Left lung (tissue), 10 donors: ENCODE measurements around the gene TBX4. TPM values are rescaled to one million over a fixed set of nuclear protein-coding genes. Genes with fewer than 3 reads are reported as not detected.
A peak's percentile ranks its signal among the peaks of the same experiment; 100 is the strongest.

Experiments
- ATAC-seq: fragments of 200-7000 bp; cut with Tn5 transposase; one replicate; pipeline ENCODE4 v1.9.1; 2020; ENCODE audit warnings: moderate library complexity
- DNase-seq, 4 donors: peaks; one replicate each; pipeline ENCODE4 v3.0.0-alpha.2; 2013 to 2020
- H3K27ac ChIP-seq, 2 donors: fragments of 200-600 bp; sonication (generic) in 1 of 2; one replicate each; pipeline versions ENCODE4 v1.5.0 to v1.8.0; 2020 to 2021
- H3K27me3 ChIP-seq, 2 donors: fragments of 200-600 bp; sonication (generic) in 1 of 2; one replicate each; pipeline versions ENCODE4 v1.5.0 to v1.8.0; 2020 to 2021
- H3K36me3 ChIP-seq, 2 donors: fragments of 200-600 bp; sonication (generic) in 1 of 2; one replicate each; pipeline versions ENCODE4 v1.5.0 to v1.8.0; 2020 to 2021
- H3K4me1 ChIP-seq, 2 donors: fragments of 200-600 bp; one replicate each; pipeline ENCODE4 v1.8.0; 2021
- H3K4me3 ChIP-seq, 2 donors: fragments of 200-600 bp; sonication (generic) in 1 of 2; one replicate each; pipeline versions ENCODE4 v1.5.0 to v1.8.0; 2020 to 2021; ENCODE audit warnings: mild to moderate bottlenecking in 1 of 2
- H3K9me3 ChIP-seq, 2 donors: fragments of 200-600 bp; sonication (generic) in 1 of 2; one replicate each; pipeline versions ENCODE4 v1.5.0 to v1.8.0; 2020 to 2021
- intact Hi-C, 2 donors: fragments of 100-400 bp; cut with DNase I; formaldehyde crosslinking; loops; one replicate each; pipeline versions ENCODE4 v1.11.2 to v1.14.2; 2022
- polyA plus RNA-seq, 6 donors: library from polyadenylated mRNA; unstranded; fragments of 120-200 nt; gene quantifications; one replicate each; pipeline ENCODE4 v1.2.1, GENCODE V29; 2013; ENCODE audit not compliant: insufficient read length in 6 of 6
- total RNA-seq, 2 donors: library from RNA; stranded (reverse); fragmentation: NEBNext Ultra II Directional; extraction: Animal tissue kit (Norgen Biotek cat#: 25700); gene quantifications; one replicate each; pipeline ENCODE4 v1.2.1, GENCODE V29; 2021
- TF ChIP-seq, protein P1 (sequence below), 2 donors: fragments of 200-600 bp; sonication (generic) in 1 of 2; IDR thresholded peaks; one replicate each; pipeline versions ENCODE4 v1.5.0 to v1.8.0; 2021; ENCODE audit warnings: antibody characterized with exemption in 2 of 2
- donor health status: DM: no; HTN: yes; CAD: no.
- donor health status: DM: no; HTN: no; CAD: no.

TBX4 gene
- total and polyA plus RNA-seq, 8 donors = 21.2 to 190 (median 162) TPM

DNA sequence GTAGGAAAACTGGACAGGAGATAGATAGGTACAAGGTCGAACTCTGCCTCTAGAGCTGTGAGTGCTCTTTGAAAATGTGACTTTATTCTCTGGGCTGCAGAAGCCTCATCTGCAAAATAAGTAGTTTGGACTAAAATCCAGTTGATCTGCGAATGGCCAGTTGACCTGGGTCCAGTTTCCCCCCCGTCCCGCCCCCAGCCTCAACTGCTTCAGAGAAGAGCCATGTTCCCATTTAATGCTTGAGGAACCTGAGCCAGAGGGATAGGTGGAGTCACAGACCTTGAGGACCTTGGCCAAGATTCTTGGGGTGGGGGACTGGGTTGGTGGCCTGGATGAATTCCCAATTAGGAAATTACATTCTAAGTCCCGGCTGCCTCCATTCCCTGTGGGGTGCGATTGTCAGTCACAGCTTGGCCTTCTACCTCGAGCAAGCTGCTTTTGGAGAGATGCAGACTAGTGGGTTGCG, 38.5 kb upstream of the TBX4 start:
- intact Hi-C loops = loop anchor here in 1 of 2 donors (10.0 kb wide), 1 partner anchor 421 kb away; no protein-coding TSS in a partner anchor
- DNase-seq = peak in 2 of 4 donors; percentile 16 to 34
- Histone ChIP-seq H3K27ac (peak overlapping the region; percentile 87 to 95), H3K4me1 (peaks cover 14 to 76% of the 10 kb centered on the region in 2 donors), H3K27me3 (peaks cover 8 to 78% of the 10 kb centered on the region in 2 donors), H3K4me3 (peak overlapping the region; percentile 59 to 65), H3K9me3 (no peaks in the 10 kb centered on the region), H3K36me3 (no peaks in the 10 kb centered on the region)
- TF ChIP-seq, protein P1, sequence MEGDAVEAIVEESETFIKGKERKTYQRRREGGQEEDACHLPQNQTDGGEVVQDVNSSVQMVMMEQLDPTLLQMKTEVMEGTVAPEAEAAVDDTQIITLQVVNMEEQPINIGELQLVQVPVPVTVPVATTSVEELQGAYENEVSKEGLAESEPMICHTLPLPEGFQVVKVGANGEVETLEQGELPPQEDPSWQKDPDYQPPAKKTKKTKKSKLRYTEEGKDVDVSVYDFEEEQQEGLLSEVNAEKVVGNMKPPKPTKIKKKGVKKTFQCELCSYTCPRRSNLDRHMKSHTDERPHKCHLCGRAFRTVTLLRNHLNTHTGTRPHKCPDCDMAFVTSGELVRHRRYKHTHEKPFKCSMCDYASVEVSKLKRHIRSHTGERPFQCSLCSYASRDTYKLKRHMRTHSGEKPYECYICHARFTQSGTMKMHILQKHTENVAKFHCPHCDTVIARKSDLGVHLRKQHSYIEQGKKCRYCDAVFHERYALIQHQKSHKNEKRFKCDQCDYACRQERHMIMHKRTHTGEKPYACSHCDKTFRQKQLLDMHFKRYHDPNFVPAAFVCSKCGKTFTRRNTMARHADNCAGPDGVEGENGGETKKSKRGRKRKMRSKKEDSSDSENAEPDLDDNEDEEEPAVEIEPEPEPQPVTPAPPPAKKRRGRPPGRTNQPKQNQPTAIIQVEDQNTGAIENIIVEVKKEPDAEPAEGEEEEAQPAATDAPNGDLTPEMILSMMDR (IDR thresholded peaks at IDR 0.05) = no peak
- ATAC-seq = no peak

DNA sequence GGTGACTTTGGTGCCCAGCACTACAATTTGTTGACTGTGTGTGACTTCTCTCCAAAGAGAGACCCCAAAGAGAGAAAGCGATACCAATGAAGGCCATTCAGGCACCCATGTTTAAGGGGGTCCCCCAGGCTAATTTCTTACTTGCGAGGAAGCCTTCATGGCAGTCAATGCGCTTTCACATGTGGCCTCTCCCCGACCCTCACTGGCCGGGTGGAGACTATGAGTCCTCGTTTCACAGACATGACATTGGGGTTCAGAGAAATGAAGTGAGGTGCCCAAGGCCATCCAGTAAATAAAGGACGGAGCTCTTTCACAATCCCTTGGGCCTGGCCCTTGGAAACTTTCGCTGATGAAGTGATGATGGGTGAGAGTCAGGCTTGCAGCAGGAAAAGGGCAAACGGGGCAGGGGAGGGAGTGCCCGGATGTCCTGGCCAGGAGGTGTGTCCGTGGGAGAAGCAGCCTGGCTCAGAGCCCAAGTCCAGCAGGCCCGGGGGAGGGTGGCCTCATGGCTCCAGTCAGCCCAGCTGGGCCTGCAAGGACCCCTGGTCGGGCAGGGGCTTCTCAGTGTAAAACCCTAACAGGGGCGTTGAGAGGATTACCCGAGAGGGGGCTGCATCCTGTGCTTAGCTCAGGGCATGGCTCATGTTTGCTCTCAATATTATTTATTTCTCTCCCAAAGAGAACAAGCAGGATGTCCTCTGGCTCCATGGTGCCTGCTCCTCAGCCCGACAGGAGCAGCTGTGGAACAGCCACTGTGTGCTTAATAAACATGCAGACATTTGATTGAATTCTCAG, 37.9 kb upstream of the TBX4 start:
- Histone ChIP-seq H3K27ac (peak overlapping the region; percentile 87 to 95), H3K27me3 (peaks cover 8 to 72% of the 10 kb centered on the region in 2 donors), H3K9me3 (no peaks in the 10 kb centered on the region), H3K36me3 (no peaks in the 10 kb centered on the region), H3K4me1 (peaks cover 8 to 70% of the 10 kb centered on the region in 2 donors), H3K4me3 (peak overlapping the region in 1 of 2 donors; percentile 65)
- DNase-seq (peak; percentile 46 to 90 (median 80)), ATAC-seq (no peak)
- intact Hi-C loops = loop anchor here in 1 of 2 donors (10.0 kb wide), 1 partner anchor 420 kb away; no protein-coding TSS in a partner anchor
- TF ChIP-seq, protein P1 (IDR thresholded peaks at IDR 0.05) = no peak

DNA sequence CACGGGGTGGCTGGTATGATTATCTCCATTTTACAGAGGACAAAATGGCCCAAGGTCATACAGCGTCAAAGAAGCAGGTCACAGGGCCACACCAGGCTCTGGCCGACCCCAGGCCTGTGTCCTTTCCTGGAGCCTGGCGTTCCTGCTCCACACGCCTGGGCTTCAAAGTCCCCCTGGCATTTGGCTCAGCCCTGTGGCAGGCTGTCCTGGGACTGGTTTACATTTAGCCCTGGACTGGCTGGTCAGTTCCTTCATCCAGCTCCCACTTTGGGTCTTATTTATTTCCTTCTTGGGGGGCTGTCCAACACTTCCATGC, 37.3 kb upstream of the TBX4 start:
- H3K4me3 ChIP-seq = no peak overlapping the region
- intact Hi-C loops = loop anchor here in 1 of 2 donors (5.0 to 10.0 kb wide), 2 partner anchors 137 to 420 kb away; no protein-coding TSS in a partner anchor
- H3K9me3 ChIP-seq = no peaks in the 10 kb centered on the region
- H3K4me1 ChIP-seq = peaks cover 8 to 66% of the 10 kb centered on the region in 2 donors
- H3K27me3 ChIP-seq = peaks cover 7 to 72% of the 10 kb centered on the region in 2 donors
- H3K27ac ChIP-seq = peak overlapping the region; percentile 68 to 95
- no peaks in the 10 kb centered on the region for H3K36me3 ChIP-seq
- peak in 2 of 4 donors; percentile 29 to 64 for DNase-seq
- ATAC-seq = no peak
- TF ChIP-seq, protein P1 (IDR thresholded peaks at IDR 0.05) = no peak

DNA sequence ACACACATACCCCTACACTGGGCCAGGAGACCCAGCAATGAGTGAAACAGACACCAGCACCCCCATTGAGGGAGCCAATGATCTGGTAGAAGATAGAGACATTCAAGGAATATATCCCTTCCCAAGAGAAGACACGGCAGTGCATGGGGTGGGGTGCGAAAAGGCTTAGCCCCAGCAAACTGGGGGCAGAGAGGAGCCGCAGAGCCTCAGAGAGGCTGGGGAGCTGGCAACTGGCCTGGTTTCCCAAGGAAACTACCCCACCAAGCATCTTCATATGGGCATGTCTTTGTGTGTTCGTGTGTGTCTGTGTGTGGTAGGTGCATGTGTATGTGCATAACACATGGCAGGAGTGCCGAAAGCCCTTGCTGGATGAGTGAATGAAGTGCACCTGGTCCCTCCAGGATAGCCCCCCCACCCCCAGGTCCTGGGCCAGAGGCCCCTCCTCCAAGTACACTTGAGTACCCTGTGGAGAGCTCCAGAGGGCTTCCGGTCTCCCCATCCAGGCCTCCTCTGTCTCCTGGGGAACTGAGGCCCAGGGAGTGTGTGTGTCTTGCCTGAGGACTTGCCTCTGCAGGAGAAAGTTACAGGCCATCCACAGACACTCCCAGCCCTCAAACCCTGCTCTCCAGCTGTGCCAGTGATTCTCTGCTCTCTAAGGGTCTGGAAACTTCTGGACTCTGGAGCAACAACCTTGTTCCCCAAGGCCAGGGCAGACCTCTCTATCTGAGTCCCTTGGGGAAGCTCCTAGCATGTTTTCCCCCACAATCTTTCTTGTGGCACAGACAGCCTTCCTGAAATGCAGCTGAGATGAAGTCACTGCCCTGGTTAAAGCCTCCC, 36.6 kb upstream of the TBX4 start:
- no peaks in the 10 kb centered on the region for H3K9me3 ChIP-seq
- no peak overlapping the region for H3K4me3 ChIP-seq
- H3K4me1 ChIP-seq = peaks cover 3 to 59% of the 10 kb centered on the region in 2 donors
- no peak for ATAC-seq
- DNase-seq = peak in 2 of 4 donors; percentile 30 to 39
- peaks cover 0 to 72% of the 10 kb centered on the region in 2 donors for H3K27me3 ChIP-seq
- H3K36me3 ChIP-seq = no peaks in the 10 kb centered on the region
- TF ChIP-seq, protein P1 (IDR thresholded peaks at IDR 0.05) = no peak
- peak overlapping the region; percentile 68 to 95 for H3K27ac ChIP-seq
- intact Hi-C loops = loop anchor here in 1 of 2 donors (5.0 to 10.0 kb wide), 2 partner anchors 137 to 419 kb away; no protein-coding TSS in a partner anchor
